ENCODE data around the gene SNX22. TPM values are rescaled to one million over a fixed set of nuclear protein-coding genes. Genes with fewer than 3 reads are reported as not detected.
"Not testable (repeated sequence)": the region's sequence is repeated elsewhere in the genome, so short reads cannot be mapped to it uniquely, and the experiment has no call there.

SNX22 gene
- total RNA-seq, 4 donors from 2014 or later: 0.38 to 13.2 (median 0.40) TPM; not detected in 1

DNA sequence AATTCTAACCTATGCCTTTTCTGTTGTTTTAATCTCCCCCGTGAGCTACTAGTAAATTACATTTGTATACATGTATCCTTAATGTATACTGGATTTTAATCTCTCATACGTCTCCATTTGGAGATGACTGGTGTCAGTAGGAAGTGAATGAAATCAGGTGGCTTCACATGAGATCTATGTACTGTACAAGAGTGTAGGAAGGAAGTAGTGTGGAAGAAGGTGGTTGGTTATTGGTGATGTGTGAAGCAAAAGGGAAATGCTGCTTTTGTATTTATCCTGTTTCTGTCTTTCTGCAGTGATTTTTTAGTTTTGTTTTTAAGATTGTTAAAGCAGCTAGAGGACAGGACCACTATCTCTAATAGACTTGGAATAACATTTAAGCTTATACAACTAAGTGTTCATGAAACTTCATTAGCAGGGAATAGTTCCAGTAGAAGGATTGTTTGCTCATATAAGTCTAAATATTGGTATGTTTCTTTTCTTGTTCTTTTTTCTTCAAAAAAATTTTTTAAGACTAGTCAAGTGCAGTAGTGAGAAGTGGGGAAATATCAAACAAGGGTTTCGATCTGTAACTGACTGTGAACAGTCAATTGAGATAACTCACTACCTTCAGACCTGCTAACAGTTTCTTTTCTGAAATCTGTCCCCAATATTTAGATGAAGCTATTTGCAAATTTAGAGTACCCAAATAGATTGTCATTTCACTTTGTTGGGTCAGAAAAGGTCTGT is 40.4 kb upstream of the SNX22 start:
- Histone ChIP-seq H3K9me3 (no peaks in the 10 kb centered on the region), H3K27ac (no peak overlapping the region), H3K4me1 (peaks cover 0 to 10% (median 0%) of the 10 kb centered on the region in 4 donors), H3K4me3 (no peak overlapping the region), H3K36me3 (peaks cover 0 to 38% (median 0%) of the 10 kb centered on the region in 3 donors), H3K27me3 (no peaks in the 10 kb centered on the region)
- no peak for TF ChIP-seq POLR2A (IDR thresholded peaks at IDR 0.05)
- TF ChIP-seq, protein P1, sequence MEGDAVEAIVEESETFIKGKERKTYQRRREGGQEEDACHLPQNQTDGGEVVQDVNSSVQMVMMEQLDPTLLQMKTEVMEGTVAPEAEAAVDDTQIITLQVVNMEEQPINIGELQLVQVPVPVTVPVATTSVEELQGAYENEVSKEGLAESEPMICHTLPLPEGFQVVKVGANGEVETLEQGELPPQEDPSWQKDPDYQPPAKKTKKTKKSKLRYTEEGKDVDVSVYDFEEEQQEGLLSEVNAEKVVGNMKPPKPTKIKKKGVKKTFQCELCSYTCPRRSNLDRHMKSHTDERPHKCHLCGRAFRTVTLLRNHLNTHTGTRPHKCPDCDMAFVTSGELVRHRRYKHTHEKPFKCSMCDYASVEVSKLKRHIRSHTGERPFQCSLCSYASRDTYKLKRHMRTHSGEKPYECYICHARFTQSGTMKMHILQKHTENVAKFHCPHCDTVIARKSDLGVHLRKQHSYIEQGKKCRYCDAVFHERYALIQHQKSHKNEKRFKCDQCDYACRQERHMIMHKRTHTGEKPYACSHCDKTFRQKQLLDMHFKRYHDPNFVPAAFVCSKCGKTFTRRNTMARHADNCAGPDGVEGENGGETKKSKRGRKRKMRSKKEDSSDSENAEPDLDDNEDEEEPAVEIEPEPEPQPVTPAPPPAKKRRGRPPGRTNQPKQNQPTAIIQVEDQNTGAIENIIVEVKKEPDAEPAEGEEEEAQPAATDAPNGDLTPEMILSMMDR (IDR thresholded peaks at IDR 0.05): no peak
- DNase-seq: no peak

DNA sequence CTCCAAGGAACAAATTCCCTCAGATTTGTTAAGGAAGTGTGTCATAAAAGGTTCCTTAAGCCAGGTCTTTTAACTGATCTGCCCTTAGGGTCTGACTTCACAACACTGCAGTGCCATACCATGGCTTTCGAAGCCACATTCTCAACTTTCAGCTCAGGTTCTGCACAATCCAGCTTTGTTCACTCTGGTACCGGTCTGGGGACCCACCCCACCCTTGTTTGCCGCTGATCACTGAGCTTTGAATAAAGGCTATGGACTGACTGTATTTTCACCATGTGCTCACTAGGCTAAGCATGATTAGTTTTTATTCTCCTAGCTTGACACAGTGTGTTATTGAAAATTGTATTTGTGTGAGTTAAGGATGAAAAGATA is 39.9 kb upstream of the SNX22 start:
- peaks cover 0 to 43% (median 0%) of the 10 kb centered on the region in 3 donors for H3K36me3 ChIP-seq

GRCh38 chr15:64112073-64112772 is 39.3 kb upstream of the SNX22 start:
- peaks cover 0 to 10% (median 0%) of the 10 kb centered on the region in 4 donors for H3K4me1 ChIP-seq
- peaks cover 0 to 49% (median 0%) of the 10 kb centered on the region in 3 donors for H3K36me3 ChIP-seq
- H3K27ac ChIP-seq: no peak overlapping the region
- DNase-seq: no peak
- no peaks in the 10 kb centered on the region for H3K9me3 ChIP-seq
- no peak overlapping the region for H3K4me3 ChIP-seq
- no peaks in the 10 kb centered on the region for H3K27me3 ChIP-seq
- TF ChIP-seq, protein P1 (IDR thresholded peaks at IDR 0.05): no peak
- no peak for TF ChIP-seq POLR2A (IDR thresholded peaks at IDR 0.05)

More for the DNA sequence above, 39.9 kb upstream of the SNX22 start:
- DNase-seq: no peak
- Histone ChIP-seq H3K9me3 (no peaks in the 10 kb centered on the region), H3K4me1 (peaks cover 0 to 10% (median 0%) of the 10 kb centered on the region in 4 donors), H3K27ac (no peak overlapping the region), H3K4me3 (no peak overlapping the region), H3K27me3 (no peaks in the 10 kb centered on the region)
- no peak for TF ChIP-seq POLR2A (IDR thresholded peaks at IDR 0.05)
- TF ChIP-seq, protein P1 (IDR thresholded peaks at IDR 0.05): no peak

DNA sequence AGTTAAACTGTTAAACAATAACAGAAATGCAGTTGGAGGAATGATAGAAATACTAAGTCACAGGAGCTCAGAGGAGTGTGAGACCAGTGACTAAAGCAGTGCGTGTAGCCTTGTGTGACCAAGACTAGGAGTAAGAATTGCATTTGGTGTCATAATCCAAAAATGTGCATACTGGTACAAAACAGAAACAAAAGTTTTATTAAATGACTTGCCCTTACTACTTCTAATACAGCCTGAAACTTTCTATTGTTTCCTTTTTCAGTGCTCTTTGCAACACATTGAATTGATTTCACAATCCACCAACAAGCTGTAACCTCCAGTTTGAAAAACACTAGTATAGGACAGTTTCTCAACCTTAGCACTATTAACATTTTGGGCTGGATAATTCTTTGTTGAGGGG is 38.6 kb upstream of the SNX22 start:
- no peaks in the 10 kb centered on the region for H3K27me3 ChIP-seq
- H3K9me3 ChIP-seq: no peaks in the 10 kb centered on the region
- DNase-seq: no peak
- peaks cover 0 to 10% (median 0%) of the 10 kb centered on the region in 4 donors for H3K4me1 ChIP-seq
- H3K4me3 ChIP-seq: no peak overlapping the region
- TF ChIP-seq POLR2A (IDR thresholded peaks at IDR 0.05): no peak
- TF ChIP-seq, protein P1 (IDR thresholded peaks at IDR 0.05): no peak
- no peak overlapping the region for H3K27ac ChIP-seq
- H3K36me3 ChIP-seq: peaks cover 0 to 56% (median 0%) of the 10 kb centered on the region in 3 donors

- no peaks in the 10 kb centered on the region for H3K4me1 ChIP-seq
- no peaks in the 10 kb centered on the region for H3K27me3 ChIP-seq
- no peak overlapping the region for H3K27ac ChIP-seq
- no peak for DNase-seq
- no peak overlapping the region for H3K4me3 ChIP-seq
- TF ChIP-seq, protein P1 (IDR thresholded peaks at IDR 0.05): no peak
- no peak for TF ChIP-seq POLR2A (IDR thresholded peaks at IDR 0.05)
- no peaks in the 10 kb centered on the region for H3K9me3 ChIP-seq
- peaks cover 0 to 96% (median 0%) of the 10 kb centered on the region in 3 donors for H3K36me3 ChIP-seq
Observed at GRCh38 chr15:64117759-64118487, 33.6 kb upstream of the SNX22 start.

DNA sequence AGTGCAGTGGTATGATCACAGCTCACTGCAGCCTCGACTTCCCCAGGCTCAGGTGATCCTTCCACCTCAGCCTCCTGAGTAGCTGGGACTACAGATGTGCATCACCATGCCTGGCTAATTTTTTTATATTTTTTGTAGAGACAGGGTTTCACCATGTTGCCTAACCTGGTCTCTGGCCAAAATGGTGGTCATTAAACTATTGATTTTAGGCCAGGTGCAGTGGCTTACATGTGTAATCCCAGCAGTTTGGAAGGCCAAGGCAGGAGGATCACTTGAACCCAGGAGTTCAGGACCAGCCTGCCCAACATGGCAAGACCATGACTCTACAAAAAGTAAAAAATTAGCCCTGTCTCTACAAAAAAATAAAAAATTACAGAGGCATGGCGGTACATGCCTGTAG is 31.2 kb upstream of the SNX22 start:
- DNase-seq, H3K9me3 ChIP-seq, H3K27me3 ChIP-seq, H3K4me3 ChIP-seq, H3K4me1 ChIP-seq, H3K27ac ChIP-seq: not testable (repeated sequence)
- H3K36me3 ChIP-seq: peaks cover 0 to 96% (median 0%) of the 10 kb centered on the region in 3 donors

Measured in Peyer's patch (tissue), 4 donors.